VCaP (cell line): ENCODE measurements around the gene SH3BGR.

Experiments used
- H3K27ac ChIP-seq: fragments of 450-650 bp; 2 replicates; pipeline ENCODE4 v1.5.1; 2017
- TF ChIP-seq, protein P1 (sequence below): fragments of 450-650 bp; conservative IDR thresholded peaks from 2 replicates; pipeline ENCODE4 v1.5.1; 2017; ENCODE audit warnings: mild to moderate bottlenecking, moderate library complexity

SH3BGR gene

DNA sequence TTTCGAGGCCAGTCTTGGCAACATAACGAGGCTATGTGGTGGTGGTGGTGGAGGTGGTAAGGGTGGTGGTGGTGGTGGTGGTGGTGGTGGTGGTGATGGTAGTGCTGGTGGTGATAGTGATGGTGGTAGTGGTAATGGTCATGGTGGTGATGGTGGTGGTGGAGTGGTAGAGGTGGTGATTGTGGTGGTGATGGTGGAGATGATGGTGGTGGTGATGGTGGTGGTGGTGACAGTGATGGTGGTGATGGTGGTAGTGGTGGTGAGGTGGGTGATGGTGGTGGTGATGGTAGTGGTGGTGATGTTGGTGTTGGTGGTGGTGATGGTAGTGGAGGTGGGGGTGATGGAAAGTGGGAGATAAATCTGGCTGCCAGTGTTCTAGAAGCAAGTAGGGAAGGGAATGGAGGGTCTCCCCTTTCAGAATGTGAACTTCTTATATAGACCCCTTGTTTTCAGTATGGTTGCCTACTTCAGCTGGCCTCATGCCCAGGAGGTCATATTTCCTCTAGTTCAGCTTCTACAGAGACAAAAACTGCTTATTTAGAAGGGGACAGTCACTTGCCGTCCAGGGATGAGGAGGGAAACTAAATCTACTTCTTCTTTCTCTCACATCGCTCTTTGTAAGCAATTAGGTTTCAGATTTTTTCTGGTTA, 27.5 kb downstream of the SH3BGR start:
- TF ChIP-seq, protein P1, sequence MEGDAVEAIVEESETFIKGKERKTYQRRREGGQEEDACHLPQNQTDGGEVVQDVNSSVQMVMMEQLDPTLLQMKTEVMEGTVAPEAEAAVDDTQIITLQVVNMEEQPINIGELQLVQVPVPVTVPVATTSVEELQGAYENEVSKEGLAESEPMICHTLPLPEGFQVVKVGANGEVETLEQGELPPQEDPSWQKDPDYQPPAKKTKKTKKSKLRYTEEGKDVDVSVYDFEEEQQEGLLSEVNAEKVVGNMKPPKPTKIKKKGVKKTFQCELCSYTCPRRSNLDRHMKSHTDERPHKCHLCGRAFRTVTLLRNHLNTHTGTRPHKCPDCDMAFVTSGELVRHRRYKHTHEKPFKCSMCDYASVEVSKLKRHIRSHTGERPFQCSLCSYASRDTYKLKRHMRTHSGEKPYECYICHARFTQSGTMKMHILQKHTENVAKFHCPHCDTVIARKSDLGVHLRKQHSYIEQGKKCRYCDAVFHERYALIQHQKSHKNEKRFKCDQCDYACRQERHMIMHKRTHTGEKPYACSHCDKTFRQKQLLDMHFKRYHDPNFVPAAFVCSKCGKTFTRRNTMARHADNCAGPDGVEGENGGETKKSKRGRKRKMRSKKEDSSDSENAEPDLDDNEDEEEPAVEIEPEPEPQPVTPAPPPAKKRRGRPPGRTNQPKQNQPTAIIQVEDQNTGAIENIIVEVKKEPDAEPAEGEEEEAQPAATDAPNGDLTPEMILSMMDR: no peak
- H3K27ac ChIP-seq: no peak overlapping the region

DNA sequence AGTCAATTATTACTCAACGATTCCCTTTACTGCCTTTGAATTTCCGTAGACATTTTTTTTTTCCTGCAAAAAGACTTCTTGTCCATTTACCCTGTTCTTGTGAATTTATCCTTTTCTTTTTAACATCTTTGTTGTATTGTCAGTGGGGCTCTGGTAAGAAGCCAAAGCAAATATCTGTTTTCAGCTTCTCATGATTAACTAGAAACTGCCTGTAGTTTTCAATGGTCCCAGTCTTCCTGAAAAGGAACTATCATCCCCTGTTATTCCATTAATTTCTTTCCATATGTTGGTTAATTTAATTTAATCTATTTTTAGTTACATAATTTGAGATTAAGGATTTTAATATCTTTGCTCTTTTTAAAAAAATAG, 28.0 kb downstream of the SH3BGR start:
- TF ChIP-seq, protein P1: no peak
- H3K27ac ChIP-seq: no peak overlapping the region

DNA sequence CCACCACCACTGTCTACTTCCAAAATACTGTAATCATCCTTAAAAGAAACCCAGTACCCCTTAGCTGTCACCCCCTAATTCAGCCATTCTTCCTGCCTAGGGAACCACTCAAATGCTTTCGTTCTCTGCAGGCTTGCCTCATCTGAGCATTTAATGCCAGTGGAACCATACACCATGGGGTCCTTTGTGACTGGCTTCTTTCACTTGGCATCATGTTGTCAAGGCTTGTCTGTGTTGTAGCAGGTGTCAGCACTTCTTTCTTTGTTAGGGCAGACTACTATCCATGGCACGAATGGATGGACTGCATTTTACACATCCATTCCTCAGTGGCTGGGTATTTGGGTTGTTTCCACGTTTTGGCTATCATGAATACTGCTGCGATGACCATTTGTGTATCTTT, 28.5 kb downstream of the SH3BGR start:
- TF ChIP-seq, protein P1: no peak
- H3K27ac ChIP-seq: no peak overlapping the region

DNA sequence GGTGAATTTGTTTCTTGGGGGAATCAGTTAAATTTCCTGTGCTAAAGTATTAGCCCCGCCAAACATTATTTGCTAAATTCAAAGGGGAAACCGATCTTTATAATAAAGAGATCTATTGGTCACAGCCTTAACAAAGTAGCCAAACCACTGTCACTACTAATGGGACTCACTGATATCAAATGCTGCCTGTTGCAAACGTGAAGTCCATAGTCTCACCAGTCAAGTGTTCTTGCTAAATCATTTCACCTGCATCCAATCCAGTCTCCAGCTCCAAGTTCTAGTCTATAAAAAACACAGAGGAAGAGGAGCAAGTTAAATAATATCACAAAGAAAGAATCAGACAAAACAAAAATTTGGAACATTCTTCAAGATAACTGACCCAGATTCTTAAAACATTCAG, 30.1 kb downstream of the SH3BGR start:
- TF ChIP-seq, protein P1: no peak

DNA sequence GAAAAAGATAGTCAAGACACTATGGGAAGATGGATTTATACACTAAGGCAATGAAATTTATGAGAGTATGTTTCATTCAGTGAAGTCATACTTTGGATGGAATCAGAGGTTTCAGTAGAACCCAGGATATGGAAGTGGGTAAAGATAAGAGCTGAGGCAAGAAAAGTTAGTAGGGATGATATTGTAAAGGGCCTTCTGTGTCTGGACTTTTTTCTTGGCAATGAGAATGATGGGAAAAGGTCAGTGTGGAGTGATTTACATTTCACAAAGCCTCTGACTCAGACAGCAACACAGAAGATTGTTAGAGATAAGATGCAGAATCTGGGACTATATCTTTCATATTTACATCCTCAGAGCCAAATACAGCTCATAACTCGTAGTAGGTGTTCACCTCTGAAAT, 32.1 kb downstream of the SH3BGR start:
- TF ChIP-seq, protein P1: no peak
- H3K27ac ChIP-seq: no peak overlapping the region

More for the DNA sequence above, 30.1 kb downstream of the SH3BGR start:
- no peak overlapping the region for H3K27ac ChIP-seq

DNA sequence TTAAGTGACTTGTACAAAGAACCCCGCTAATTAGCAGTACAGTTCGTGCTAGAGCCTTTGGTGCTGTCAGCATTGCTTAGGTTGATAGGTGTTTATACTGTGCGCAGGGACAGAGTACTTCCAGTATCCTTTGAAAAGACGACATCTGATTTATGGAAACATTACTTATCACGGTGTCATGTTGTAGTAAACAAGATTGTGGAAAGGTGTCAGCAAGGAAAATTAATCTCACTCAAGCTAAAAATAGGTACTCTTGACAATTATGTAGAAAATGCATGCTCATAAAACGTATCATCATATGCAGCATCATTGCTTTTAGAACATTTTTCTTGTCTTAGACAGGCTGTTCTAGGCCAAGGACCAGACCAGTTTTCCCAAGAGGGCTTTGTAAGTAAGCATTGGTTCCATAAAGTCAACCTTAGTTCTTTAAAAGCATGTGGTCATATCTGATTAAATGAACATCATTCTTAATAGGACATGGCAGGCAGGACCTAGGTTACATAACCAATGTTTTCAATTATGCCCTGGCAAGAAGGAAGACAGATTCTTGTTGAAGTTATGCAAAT, 33.0 kb downstream of the SH3BGR start:
- TF ChIP-seq, protein P1: no peak
- no peak overlapping the region for H3K27ac ChIP-seq

DNA sequence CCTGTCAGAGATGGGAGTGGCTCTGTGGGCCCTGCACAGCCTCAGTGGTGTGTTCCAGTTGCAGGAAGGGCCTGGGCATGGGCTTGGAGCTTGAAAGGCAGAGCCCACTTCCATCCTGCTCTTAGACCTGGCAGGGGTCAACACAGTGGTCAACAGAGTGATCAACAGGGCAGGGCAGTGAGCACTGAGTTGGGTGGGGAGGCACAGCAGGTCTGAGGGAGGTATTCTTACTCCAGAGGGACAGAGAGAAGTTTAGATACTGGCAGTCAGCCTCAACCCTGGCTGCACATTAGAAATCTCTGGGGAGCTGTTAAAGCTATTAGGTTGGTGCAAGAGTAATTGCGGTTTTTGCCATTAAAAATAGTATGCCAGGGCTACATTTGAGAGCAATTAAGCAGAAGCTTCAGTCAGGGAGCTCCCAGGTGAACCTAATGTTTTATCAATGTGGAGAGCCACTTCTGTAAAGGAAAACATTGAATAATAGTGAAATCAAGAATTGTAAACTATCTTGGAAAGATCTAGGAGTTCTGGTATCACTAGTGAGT, 37.7 kb downstream of the SH3BGR start:
- TF ChIP-seq, protein P1: no peak
- H3K27ac ChIP-seq: no peak overlapping the region
